Medulla oblongata (tissue), 1 donor: Measurements from ENCODE around the gene AGPS.
A peak's percentile ranks its signal among the peaks of the same experiment; 100 is the strongest.
"Not testable (repeated sequence)": the region's sequence is repeated elsewhere in the genome, so short reads cannot be mapped to it uniquely, and the experiment has no call there.

Experiments
- DNase-seq: peaks from one replicate; pipeline ENCODE4 v3.0.0-alpha.2; 2015; ENCODE audit errors: extremely low spot score

AGPS gene

DNA sequence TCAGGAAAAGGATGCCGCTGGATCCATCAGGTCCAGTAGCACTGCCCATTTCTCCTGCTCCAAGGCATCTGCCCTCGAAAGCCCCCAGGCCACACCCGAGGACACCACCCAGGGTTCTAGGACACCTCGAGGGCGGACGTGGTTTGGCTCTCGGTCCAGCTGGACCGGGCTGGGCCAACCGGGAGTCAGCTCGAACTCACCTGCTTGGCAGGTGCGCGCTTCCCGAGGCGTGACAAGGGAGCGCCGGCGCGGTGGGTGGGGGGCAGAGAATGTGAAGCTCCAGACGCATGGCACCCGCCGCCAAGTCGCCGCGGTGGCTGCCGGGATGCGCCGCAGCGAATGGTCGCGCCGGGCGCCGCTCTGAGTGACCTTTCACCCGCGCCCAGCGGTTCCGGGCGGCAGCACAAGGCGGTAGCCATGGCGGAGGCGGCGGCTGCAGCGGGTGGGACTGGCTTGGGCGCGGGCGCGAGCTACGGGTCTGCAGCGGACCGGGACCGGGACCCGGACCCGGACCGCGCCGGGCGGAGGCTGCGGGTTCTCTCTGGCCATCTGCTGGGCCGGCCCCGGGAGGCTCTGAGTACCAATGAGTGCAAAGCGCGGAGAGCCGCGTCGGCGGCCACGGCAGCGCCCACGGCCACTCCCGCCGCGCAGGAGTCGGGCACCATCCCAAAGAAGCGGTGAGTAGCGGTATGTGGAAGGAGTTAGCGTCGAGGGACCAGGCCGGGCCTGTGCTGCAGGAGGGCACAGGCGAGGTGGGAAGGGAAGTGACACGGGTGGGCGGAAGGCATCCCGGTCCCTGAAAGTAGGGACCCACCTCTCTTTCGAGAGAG lies at the start of gene AGPS:
Gene AGPS, plus strand, starts transcription at position 401 of the 830 bp plus-strand sequence. Its CDS starts 17 bp downstream, at position 418.
- DNase-seq = peak; percentile 79

- no peak for DNase-seq
These were observed 48.8 kb upstream of the AGPS start for GRCh38 chr2:177343773-177344172.

GRCh38 chr2:177344316-177344715 lies 48.3 kb upstream of the AGPS start:
- no peak for DNase-seq

DNA sequence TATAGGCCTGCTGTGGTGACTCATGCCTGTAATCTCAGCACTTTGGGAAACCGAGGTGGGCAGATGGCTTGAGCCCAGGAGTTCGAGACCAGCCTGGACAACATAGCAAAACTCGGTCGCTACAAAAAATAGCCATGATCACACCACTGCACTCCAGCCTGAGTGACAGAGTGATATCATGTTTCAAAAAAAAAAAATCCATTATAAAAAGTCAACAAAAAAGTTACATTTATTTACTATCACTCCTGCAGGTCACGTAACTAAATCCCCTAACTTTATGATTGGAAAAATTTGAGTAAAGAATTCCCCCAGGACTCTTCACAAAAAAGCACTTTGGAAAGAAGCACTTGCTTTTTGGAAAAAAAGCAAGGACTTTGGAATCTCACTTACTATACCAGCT lies 46.4 kb upstream of the AGPS start:
- DNase-seq = no peak

GRCh38 chr2:177347570-177347969 lies 45.0 kb upstream of the AGPS start:
- no peak for DNase-seq

DNA sequence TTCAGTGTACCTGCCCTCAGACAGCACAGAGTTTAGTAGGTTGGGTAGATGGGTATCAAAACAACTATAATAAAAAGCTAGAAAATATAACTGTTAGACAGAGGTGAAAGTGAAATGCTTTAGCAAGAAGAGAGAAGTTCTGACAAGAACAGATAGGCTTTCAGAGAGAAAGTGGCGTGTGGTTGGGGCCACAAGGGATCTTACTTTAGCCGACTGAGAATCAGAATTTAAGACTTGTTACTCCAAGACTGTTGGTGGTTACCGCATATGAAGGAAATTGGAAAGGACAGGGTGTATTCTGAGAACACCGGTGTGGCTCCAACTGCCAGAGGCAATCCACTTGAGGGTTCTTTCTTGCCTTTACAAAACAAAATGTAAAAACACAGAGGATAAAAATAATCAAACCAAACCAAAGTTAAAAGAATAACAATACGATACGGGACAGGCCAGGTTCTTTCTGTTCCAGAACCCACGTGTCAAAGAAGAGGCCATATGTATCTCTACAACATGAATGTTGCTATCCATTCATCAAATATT lies 44.4 kb upstream of the AGPS start:
- no peak for DNase-seq

- no peak for DNase-seq
These were observed 43.6 kb upstream of the AGPS start for GRCh38 chr2:177348733-177349693.

DNA sequence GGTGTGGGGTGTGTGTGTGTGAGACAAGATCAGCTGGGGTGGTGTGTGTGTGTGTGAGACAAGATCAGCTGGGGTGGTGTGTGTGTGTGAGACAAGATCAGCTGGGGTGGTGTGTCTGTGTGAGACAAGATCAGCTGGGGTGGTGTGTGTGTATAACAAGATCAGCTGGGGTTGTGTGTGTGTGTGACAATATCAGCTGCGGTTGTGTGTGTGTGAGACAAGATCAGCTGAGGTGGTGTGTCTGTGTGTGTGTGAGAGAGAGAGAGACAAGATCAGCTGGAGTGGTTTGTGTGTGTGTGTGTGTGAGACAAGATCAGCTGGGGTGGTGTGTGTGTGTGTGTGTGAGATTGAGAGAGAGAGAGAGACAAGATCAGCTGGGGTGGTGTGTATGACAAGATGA lies 41.9 kb upstream of the AGPS start:
- DNase-seq = not testable (repeated sequence)

DNA sequence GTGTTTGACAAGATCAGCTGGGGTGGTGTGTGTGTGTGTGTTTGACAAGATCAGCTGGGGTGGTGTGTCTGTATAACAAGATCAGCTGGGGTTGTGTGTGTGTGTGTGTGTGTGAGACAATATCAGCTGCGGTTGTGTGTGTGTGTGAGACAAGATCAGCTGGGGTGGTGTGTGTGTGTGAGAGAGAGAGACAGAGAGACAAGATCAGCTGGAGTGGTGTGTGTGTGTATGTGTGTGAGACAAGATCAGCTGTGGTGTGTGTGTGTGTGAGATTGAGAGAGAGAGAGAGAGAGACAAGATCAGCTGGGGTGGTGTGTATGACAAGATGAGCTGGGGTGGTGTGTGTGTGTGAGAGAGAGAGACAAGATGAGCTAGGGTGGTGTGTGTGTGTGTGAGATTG lies 41.5 kb upstream of the AGPS start:
- DNase-seq = not testable (repeated sequence)

DNA sequence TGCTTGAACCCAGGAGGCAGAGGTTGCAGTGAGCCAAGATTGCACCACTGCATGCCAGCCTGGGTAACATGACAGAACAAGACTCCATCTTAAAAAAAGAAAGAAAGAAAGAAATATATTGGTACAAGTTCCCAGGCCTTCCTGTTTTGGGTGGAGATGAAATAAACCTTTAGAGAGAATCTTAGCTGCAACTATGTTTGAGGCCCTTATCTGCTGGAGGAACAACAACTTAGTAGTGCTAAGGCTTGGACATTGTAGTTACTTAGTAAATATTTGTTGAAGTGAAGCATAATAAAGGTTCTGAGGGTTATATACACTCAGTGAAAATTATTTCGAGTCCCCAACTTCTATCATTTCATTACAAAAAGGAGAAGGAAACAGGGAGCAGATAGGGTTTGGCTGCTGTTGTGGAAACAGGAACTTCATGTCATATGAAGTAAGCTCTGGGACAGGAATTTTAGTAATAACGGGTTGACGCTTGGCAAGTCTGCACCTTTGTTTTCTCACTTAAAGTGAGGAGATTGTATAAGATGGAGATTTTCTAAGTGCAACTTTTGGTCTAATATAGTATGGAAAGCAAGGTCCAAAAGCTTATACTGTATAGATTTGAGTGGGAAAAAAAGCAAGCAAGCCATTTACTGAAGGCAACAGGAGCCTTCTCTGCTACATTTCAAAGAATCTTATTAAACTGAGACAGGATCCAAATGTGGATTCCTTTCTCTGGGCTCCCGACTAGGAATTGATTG lies 40.0 kb upstream of the AGPS start:
- DNase-seq = peak; percentile 45

DNA sequence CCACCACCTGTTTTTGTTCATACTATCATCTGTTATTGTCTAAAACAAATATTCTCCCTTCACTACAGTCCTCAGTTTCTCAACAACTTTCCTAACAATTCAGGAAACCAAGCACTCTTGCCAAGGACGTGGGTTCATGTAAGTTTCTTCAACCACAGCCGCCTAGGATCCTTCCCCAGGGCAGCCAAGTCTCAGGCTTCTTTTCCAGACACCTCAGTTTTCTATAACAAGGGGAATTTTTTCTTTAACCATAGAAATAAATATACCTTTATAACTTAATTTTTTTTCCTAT lies 39.4 kb upstream of the AGPS start:
- no peak for DNase-seq

- not testable (repeated sequence) for DNase-seq
These were observed 38.0 kb upstream of the AGPS start for GRCh38 chr2:177354541-177354940.

- DNase-seq = peak; percentile 71
These were observed 36.7 kb upstream of the AGPS start for GRCh38 chr2:177355874-177356273.

GRCh38 chr2:177359836-177360595 lies 32.6 kb upstream of the AGPS start:
- DNase-seq = no peak

DNA sequence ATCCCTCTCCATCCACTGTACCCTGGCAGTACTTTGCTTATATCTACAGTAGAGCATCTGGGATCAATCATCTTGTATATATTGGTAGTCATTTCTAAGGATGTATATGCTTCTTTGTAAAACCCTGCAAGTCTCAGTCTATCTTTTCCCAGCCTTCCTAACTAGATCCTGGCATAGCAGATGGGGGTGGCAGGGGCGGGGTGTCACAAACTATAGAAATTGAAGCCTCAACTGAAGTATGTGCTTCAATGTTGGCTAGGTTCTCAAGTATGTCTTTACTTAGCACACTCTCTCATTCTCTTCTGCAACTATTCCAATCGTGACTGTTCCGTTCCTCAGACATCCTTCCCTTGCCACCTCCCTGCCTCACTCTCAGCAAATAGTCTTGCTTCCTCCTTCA lies 30.1 kb upstream of the AGPS start:
- DNase-seq = no peak

DNA sequence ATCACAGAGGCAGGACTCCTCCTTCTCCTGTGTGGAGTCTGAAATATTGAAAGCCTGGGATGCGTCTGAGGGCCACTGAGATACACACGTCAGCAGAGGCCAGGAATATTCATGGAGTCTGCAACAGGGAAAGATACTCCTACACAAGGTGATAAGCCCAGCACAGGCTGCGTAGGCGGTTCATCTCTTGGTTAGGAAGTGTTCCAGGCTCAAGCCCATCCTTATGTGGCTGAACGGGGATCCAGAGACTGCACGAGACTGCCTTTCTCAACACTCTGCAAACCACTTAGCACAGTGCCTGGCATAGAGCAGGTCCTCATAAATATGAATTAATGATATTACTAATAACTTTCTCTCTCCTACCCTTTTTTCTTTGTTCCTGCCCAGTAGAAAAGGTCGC lies 29.2 kb upstream of the AGPS start:
- DNase-seq = no peak

DNA sequence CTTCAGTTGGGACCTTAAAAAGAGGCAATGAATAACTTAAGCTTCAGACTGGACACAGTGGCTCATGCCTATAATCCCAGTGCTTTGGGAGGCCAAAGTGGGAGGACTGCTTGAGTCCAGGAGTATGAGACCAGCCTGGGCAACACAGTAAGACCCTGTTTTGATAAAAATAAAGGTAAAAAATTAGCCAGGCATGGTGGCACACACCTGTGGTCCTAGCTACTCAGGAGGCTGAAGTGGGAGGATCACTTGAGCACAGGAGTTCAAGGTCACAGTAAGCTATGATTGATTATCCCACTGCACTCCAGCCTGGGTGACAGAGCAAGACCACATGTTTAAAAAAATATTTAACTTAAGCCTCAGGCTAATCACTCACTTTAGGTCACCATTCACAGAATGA lies 26.8 kb upstream of the AGPS start:
- not testable (repeated sequence) for DNase-seq

GRCh38 chr2:177368023-177368422 lies 24.6 kb upstream of the AGPS start:
- not testable (repeated sequence) for DNase-seq

GRCh38 chr2:177379354-177379753 lies 13.2 kb upstream of the AGPS start:
- no peak for DNase-seq

DNA sequence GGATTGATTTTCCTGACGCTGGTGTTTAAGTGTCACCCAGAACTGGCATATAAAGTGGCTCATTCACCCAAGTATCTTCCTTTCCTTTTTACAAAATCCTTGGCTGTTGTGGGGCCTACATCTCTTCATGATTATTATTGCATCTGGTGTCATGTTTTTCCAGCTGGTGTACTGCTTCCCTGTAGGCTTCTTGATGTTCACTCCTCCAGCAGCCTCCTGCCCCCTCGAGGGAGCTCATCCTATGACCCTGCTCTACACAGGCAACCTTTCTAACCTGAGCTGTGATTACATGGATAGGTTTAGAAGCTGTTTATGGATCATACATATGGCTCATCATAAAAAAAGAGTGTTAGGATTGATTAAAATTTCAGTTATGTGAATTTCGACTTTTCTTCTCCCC lies 12.4 kb upstream of the AGPS start:
- no peak for DNase-seq

DNA sequence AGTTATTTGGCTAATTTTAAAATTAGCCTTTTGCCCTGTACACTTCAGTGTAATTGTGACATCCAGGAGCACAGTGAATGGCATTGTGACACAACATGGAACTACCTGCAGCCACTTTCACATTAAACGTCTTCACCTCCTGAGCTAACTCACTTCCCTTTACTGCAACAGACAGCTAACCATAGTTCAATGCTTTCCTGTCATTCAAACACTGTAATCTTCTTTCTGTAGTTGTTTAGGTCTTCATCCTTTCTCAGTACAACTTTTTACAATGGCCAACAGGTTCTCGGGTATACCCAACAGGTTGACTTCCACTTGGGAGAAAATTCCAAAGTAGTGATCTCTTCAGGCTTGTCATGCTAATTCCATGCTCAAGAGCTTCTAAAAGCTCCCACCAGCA lies 8.6 kb upstream of the AGPS start:
- DNase-seq = no peak
